ENCODE measurements around the gene ZBTB7A.
A peak's percentile ranks its signal among the peaks of the same experiment; 100 is the strongest.

Gene ZBTB7A

GRCh38 chr19:4094291-4094690, 27.6 kb upstream of the ZBTB7A start:
- peaks cover 18% of the 10 kb centered on the region for H3K4me1 ChIP-seq (ENCODE audit: insufficient read depth, low read length)
- H3K79me2 ChIP-seq (ENCODE audit: insufficient read depth, low read length), result no peaks in the 10 kb centered on the region
- peaks cover 14% of the 10 kb centered on the region for H4K20me1 ChIP-seq (ENCODE audit: insufficient read depth, low read length)
- H3K9ac ChIP-seq (ENCODE audit: low read depth, low read length), result no peak overlapping the region
- DNase-seq, result no peak
- H3K27ac ChIP-seq (ENCODE audit: low read length), result no peak overlapping the region
- H3K4me3 ChIP-seq (ENCODE audit: low read depth in 1 of 2, low read length in 2 of 2), result no peak overlapping the region
- H3K4me2 ChIP-seq (ENCODE audit: insufficient read depth, low read length), result no peak overlapping the region
- no peak for TF ChIP-seq CTCF (IDR thresholded peaks at IDR 0.05; ENCODE audit: borderline replicate concordance, extremely low read depth, low read length, poor library complexity, severe bottlenecking)
- peaks cover 87% of the 10 kb centered on the region for H3K36me3 ChIP-seq (ENCODE audit: insufficient read depth, low read length)
- no peaks in the 10 kb centered on the region for H3K27me3 ChIP-seq (ENCODE audit: insufficient read depth, low read length, poor library complexity)
- H2AFZ ChIP-seq (ENCODE audit: low read depth, low read length), result no peak overlapping the region
- no peaks in the 10 kb centered on the region for H3K9me3 ChIP-seq (ENCODE audit: insufficient read depth, low read length, severe bottlenecking)
- ATAC-seq (ENCODE audit: insufficient read depth, low read depth), result no peak

- Histone ChIP-seq H3K27ac (ENCODE audit: low read length) (no peak overlapping the region), H3K4me1 (ENCODE audit: insufficient read depth, low read length) (peaks cover 23% of the 10 kb centered on the region), H3K79me2 (ENCODE audit: insufficient read depth, low read length) (no peaks in the 10 kb centered on the region), H3K27me3 (ENCODE audit: insufficient read depth, low read length, poor library complexity) (no peaks in the 10 kb centered on the region), H3K9me3 (ENCODE audit: insufficient read depth, low read length, severe bottlenecking) (no peaks in the 10 kb centered on the region), H3K4me3 (ENCODE audit: low read depth in 1 of 2, low read length in 2 of 2) (no peak overlapping the region), H3K9ac (ENCODE audit: low read depth, low read length) (no peak overlapping the region), H4K20me1 (ENCODE audit: insufficient read depth, low read length) (peaks cover 16% of the 10 kb centered on the region), H3K4me2 (ENCODE audit: insufficient read depth, low read length) (no peak overlapping the region), H2AFZ (ENCODE audit: low read depth, low read length) (no peak overlapping the region), H3K36me3 (ENCODE audit: insufficient read depth, low read length) (peaks cover 81% of the 10 kb centered on the region)
- no peak for ATAC-seq (ENCODE audit: insufficient read depth, low read depth)
- TF ChIP-seq EZH2 (IDR thresholded peaks at IDR 0.05; ENCODE audit: borderline replicate concordance, low read depth, low read length, severe bottlenecking) (no peak), CTCF (IDR thresholded peaks at IDR 0.05; ENCODE audit: borderline replicate concordance, extremely low read depth, low read length, poor library complexity, severe bottlenecking) (no peak)
- DNase-seq, result no peak
These were observed 27.0 kb upstream of the ZBTB7A start for GRCh38 chr19:4093643-4094175.

GRCh38 chr19:4090356-4091220, 23.9 kb upstream of the ZBTB7A start:
- Histone ChIP-seq H2AFZ (ENCODE audit: low read depth, low read length) (no peak overlapping the region), H3K9me3 (ENCODE audit: insufficient read depth, low read length, severe bottlenecking) (no peaks in the 10 kb centered on the region), H3K4me3 (ENCODE audit: low read depth in 1 of 2, low read length in 2 of 2) (no peak overlapping the region), H3K27me3 (ENCODE audit: insufficient read depth, low read length, poor library complexity) (no peaks in the 10 kb centered on the region), H3K79me2 (ENCODE audit: insufficient read depth, low read length) (no peaks in the 10 kb centered on the region), H3K4me2 (ENCODE audit: insufficient read depth, low read length) (peak overlapping the region; percentile 54; the same call in 1 of the 2 replicates), H3K27ac (ENCODE audit: low read length) (peak overlapping the region; percentile 90), H3K9ac (ENCODE audit: low read depth, low read length) (peak overlapping the region; percentile 46; the same call in 1 of the 2 replicates), H3K36me3 (ENCODE audit: insufficient read depth, low read length) (peaks cover 51% of the 10 kb centered on the region), H4K20me1 (ENCODE audit: insufficient read depth, low read length) (peaks cover 21% of the 10 kb centered on the region), H3K4me1 (ENCODE audit: insufficient read depth, low read length) (peaks cover 38% of the 10 kb centered on the region)
- ATAC-seq (ENCODE audit: insufficient read depth, low read depth) (no peak), DNase-seq (no peak)
- no peak for TF ChIP-seq CTCF (IDR thresholded peaks at IDR 0.05; ENCODE audit: borderline replicate concordance, extremely low read depth, low read length, poor library complexity, severe bottlenecking)
- no peak for TF ChIP-seq EZH2 (IDR thresholded peaks at IDR 0.05; ENCODE audit: borderline replicate concordance, low read depth, low read length, severe bottlenecking)

Data from DND-41 (cell line).